WTC11 (cell line): ENCODE data around the gene RAD51AP2. TPM values are rescaled to one million over a fixed set of nuclear protein-coding genes. Genes with fewer than 3 reads are reported as not detected.

Source experiments
- ATAC-seq: fragments of 200-7000 bp; cut with Tn5 transposase; 2 replicates; pipeline ENCODE4 v1.10.0; 2021; ENCODE audit warnings: mild to moderate bottlenecking, moderate library complexity
- CTCF ChIA-PET: fragments of 300-600 bp; sonication (Branson Sonifier 250); formaldehyde crosslinking; loops from one replicate; lab custom pipeline; 2021; ENCODE audit warnings: antibody characterized with exemption; lab: Charles Lee
- POLR2A ChIA-PET: fragments of 350-600 bp; sonication (Branson Sonifier 250); formaldehyde crosslinking; loops from one replicate; lab custom pipeline; 2021; ENCODE audit warnings: antibody characterized with exemption; lab: Charles Lee
- DNase-seq: peaks from one replicate; pipeline ENCODE4 v3.0.0; 2021; ENCODE audit warnings: low spot score
- H3K27ac Mint-ChIP-seq: 2 replicates; pipeline ENCODE4 v1.8.0; 2021; ENCODE audit warnings: mixed read lengths
- H3K27me3 Mint-ChIP-seq: 2 replicates; pipeline ENCODE4 v1.8.0; 2021; ENCODE audit warnings: low read depth, mild to moderate bottlenecking, moderate library complexity, mixed read lengths
- H3K36me3 Mint-ChIP-seq: 2 replicates; pipeline ENCODE4 v1.8.0; 2021; ENCODE audit warnings: mixed read lengths
- H3K4me1 Mint-ChIP-seq: 2 replicates; pipeline ENCODE4 v1.8.0; 2022; ENCODE audit warnings: mixed read lengths
- H3K4me3 Mint-ChIP-seq: 2 replicates; pipeline ENCODE4 v1.8.0; 2021; ENCODE audit warnings: mild to moderate bottlenecking, moderate library complexity, mixed read lengths
- H3K9me3 Mint-ChIP-seq: 2 replicates; pipeline ENCODE4 v1.8.0; 2021; ENCODE audit warnings: mixed read lengths
- ATF2 ChIP-seq: sonication (generic); formaldehyde crosslinking; IDR thresholded peaks from 2 replicates; pipeline ENCODE4 v1.8.1; 2022; ENCODE audit warnings: low read depth, missing genetic modification reagents, borderline replicate concordance
- ATF3 ChIP-seq: sonication (generic); formaldehyde crosslinking; conservative IDR thresholded peaks from 2 replicates; pipeline ENCODE4 v1.8.1; 2022; ENCODE audit warnings: mild to moderate bottlenecking, missing genetic modification reagents
- CBFB ChIP-seq: sonication (generic); formaldehyde crosslinking; IDR thresholded peaks from 2 replicates; pipeline ENCODE4 v1.8.1; 2022; ENCODE audit warnings: mild to moderate bottlenecking, low read depth, missing genetic modification reagents
- CREB1 ChIP-seq: sonication (generic); formaldehyde crosslinking; IDR thresholded peaks from 2 replicates; pipeline ENCODE4 v1.8.0; 2023; ENCODE audit warnings: mild to moderate bottlenecking, missing genetic modification reagents
- E2F5 ChIP-seq: sonication (generic); formaldehyde crosslinking; IDR thresholded peaks from 2 replicates; pipeline ENCODE4 v1.8.1; 2022; ENCODE audit warnings: mild to moderate bottlenecking, moderate library complexity, missing genetic modification reagents
- ELF4 ChIP-seq: sonication (generic); formaldehyde crosslinking; IDR thresholded peaks from 2 replicates; pipeline ENCODE4 v1.8.1; 2022; ENCODE audit warnings: low read depth, mild to moderate bottlenecking, moderate library complexity, missing genetic modification reagents
- ESRRA ChIP-seq: sonication (generic); formaldehyde crosslinking; IDR thresholded peaks from 2 replicates; pipeline ENCODE4 v1.8.1; 2022; ENCODE audit warnings: mild to moderate bottlenecking, missing genetic modification reagents, borderline replicate concordance
- FOXK1 ChIP-seq: sonication (generic); formaldehyde crosslinking; IDR thresholded peaks from 2 replicates; pipeline ENCODE4 v1.8.0; 2022; ENCODE audit warnings: mild to moderate bottlenecking, moderate library complexity, missing genetic modification reagents
- FOXP1 ChIP-seq: sonication (generic); formaldehyde crosslinking; IDR thresholded peaks from 2 replicates; pipeline ENCODE4 v1.8.0; 2022; ENCODE audit warnings: missing genetic modification reagents, mild to moderate bottlenecking, moderate library complexity, borderline replicate concordance
- IRF1 ChIP-seq: sonication (generic); formaldehyde crosslinking; IDR thresholded peaks from 2 replicates; pipeline ENCODE4 v1.8.0; 2023; ENCODE audit warnings: missing genetic modification reagents
- MYBL2 ChIP-seq: sonication (generic); formaldehyde crosslinking; IDR thresholded peaks from 2 replicates; pipeline ENCODE4 v1.8.1; 2023; ENCODE audit warnings: mild to moderate bottlenecking, moderate library complexity, missing genetic modification reagents
- NFYB ChIP-seq: sonication (generic); formaldehyde crosslinking; conservative IDR thresholded peaks from 2 replicates; pipeline ENCODE4 v1.8.0; 2022; ENCODE audit warnings: low read depth, missing genetic modification reagents
- NR3C1 ChIP-seq: sonication (generic); formaldehyde crosslinking; conservative IDR thresholded peaks from 2 replicates; pipeline ENCODE4 v1.8.1; 2023; ENCODE audit warnings: low read depth, mild to moderate bottlenecking, missing genetic modification reagents
- PRRX2 ChIP-seq: fragments of 250-450 bp; sonication (Bioruptor Pico); IDR thresholded peaks from 2 replicates; pipeline ENCODE4 v1.8.0; 2021; ENCODE audit warnings: mild to moderate bottlenecking
- RORB ChIP-seq: fragments of 250-450 bp; sonication (Bioruptor Pico); IDR thresholded peaks from 2 replicates; pipeline ENCODE4 v1.9.0; 2021; ENCODE audit warnings: mild to moderate bottlenecking
- SOX15 ChIP-seq: fragments of 250-450 bp; sonication (Bioruptor Pico); IDR thresholded peaks from 2 replicates; pipeline ENCODE4 v1.9.0; 2021; ENCODE audit warnings: mild to moderate bottlenecking
- SP1 ChIP-seq: sonication (generic); formaldehyde crosslinking; conservative IDR thresholded peaks from 2 replicates; pipeline ENCODE4 v1.8.1; 2022; ENCODE audit warnings: missing genetic modification reagents
- TEAD1 ChIP-seq: sonication (generic); formaldehyde crosslinking; IDR thresholded peaks from 2 replicates; pipeline ENCODE4 v1.8.0; 2022; ENCODE audit warnings: mild to moderate bottlenecking, missing genetic modification reagents
- ZBTB43 ChIP-seq: sonication (generic); formaldehyde crosslinking; IDR thresholded peaks from 2 replicates; pipeline ENCODE4 v1.8.1; 2023; ENCODE audit warnings: mild to moderate bottlenecking, missing genetic modification reagents
- ZNF121 ChIP-seq: sonication (generic); formaldehyde crosslinking; IDR thresholded peaks from 2 replicates; pipeline ENCODE4 v1.8.0; 2023; ENCODE audit warnings: missing genetic modification reagents
- ZNF138 ChIP-seq: sonication (generic); formaldehyde crosslinking; conservative IDR thresholded peaks from 2 replicates; pipeline ENCODE4 v1.8.1; 2022; ENCODE audit warnings: mild to moderate bottlenecking, moderate library complexity, missing genetic modification reagents
- ZNF671 ChIP-seq: fragments of 250-450 bp; sonication (Bioruptor Pico); IDR thresholded peaks from 2 replicates; pipeline ENCODE4 v1.8.0; 2021; ENCODE audit warnings: mild to moderate bottlenecking
- total RNA-seq: library from RNA; stranded (reverse); gene quantifications from 3 replicates; pipeline ENCODE4 v1.2.3, GENCODE V29; 2021

RAD51AP2 gene
- total RNA-seq, 1 experiment from 2014 or later, result 0.26 TPM

GRCh38 chr2:17544256-17544655 is 26.0 kb upstream of the RAD51AP2 start:
- peak overlapping the region; percentile 99 for H3K27ac Mint-ChIP-seq
- ChIA-PET CTCF (interaction anchor here (0.8 to 1.0 kb wide), 4 partner anchors 14 to 102 kb away, joined by 3 to 5 read pairs (median 3); no protein-coding TSS in a partner anchor), POLR2A (interaction anchor here (0.6 to 0.9 kb wide), 3 partner anchors 101 to 197 kb away, joined by 3 read pairs; no protein-coding TSS in a partner anchor)
- no peaks in the 10 kb centered on the region for H3K27me3 Mint-ChIP-seq
- ATAC-seq (peak; percentile 4), DNase-seq (no peak)
- H3K4me1 Mint-ChIP-seq, result peaks cover 59% of the 10 kb centered on the region
- H3K9me3 Mint-ChIP-seq, result no peaks in the 10 kb centered on the region
- peak overlapping the region; percentile 93 for H3K4me3 Mint-ChIP-seq
- peaks cover 7% of the 10 kb centered on the region for H3K36me3 Mint-ChIP-seq
- no peak for TF ChIP-seq FOXK1
- no peak for TF ChIP-seq IRF1 (CRISPR knock-in tag)
- no peak for TF ChIP-seq ZNF671 (CRISPR knock-in tag)
- TF ChIP-seq RORB, result no peak
- TF ChIP-seq ATF3 (CRISPR knock-in tag), result no peak
- TF ChIP-seq ZNF121 (CRISPR knock-in tag), result no peak
- no peak for TF ChIP-seq FOXP1 (CRISPR knock-in tag)
- TF ChIP-seq CREB1, result no peak
- TF ChIP-seq E2F5 (CRISPR knock-in tag), result no peak
- TF ChIP-seq SOX15 (CRISPR knock-in tag), result no peak
- no peak for TF ChIP-seq CBFB
- TF ChIP-seq PRRX2 (CRISPR knock-in tag), result no peak
- no peak for TF ChIP-seq ZNF138 (CRISPR knock-in tag)
- TF ChIP-seq TEAD1, result no peak
- TF ChIP-seq NFYB (CRISPR knock-in tag), result no peak
- no peak for TF ChIP-seq ZBTB43 (CRISPR knock-in tag)
- TF ChIP-seq ESRRA (CRISPR knock-in tag), result no peak
- no peak for TF ChIP-seq ELF4
- no peak for TF ChIP-seq ATF2 (CRISPR knock-in tag)
- TF ChIP-seq NR3C1 (CRISPR knock-in tag), result no peak

- H3K4me3 Mint-ChIP-seq, result peak overlapping the region; percentile 93
- peaks cover 7% of the 10 kb centered on the region for H3K36me3 Mint-ChIP-seq
- DNase-seq, result no peak
- ChIA-PET POLR2A (interaction anchor here (0.6 to 1.2 kb wide), 5 partner anchors 26 to 197 kb away, joined by 3 to 4 read pairs (median 3); partner anchors contain the start of gene RAD51AP2), CTCF (interaction anchor here (0.8 to 1.2 kb wide), 5 partner anchors 14 to 103 kb away, joined by 3 to 5 read pairs (median 3); no protein-coding TSS in a partner anchor)
- TF ChIP-seq TEAD1 (peak; percentile 34; the same call in 1 of the 2 replicates), MYBL2 (CRISPR knock-in tag) (no peak), SP1 (CRISPR knock-in tag) (peak; percentile 43; the same call in 1 of the 2 replicates)
- H3K27ac Mint-ChIP-seq, result peak overlapping the region; percentile 99
- H3K9me3 Mint-ChIP-seq, result no peaks in the 10 kb centered on the region
- no peaks in the 10 kb centered on the region for H3K27me3 Mint-ChIP-seq
- peak; percentile 38 for ATAC-seq
- peaks cover 55% of the 10 kb centered on the region for H3K4me1 Mint-ChIP-seq
Observed at GRCh38 chr2:17543848-17544247, 25.6 kb upstream of the RAD51AP2 start.
